Kidney (tissue), 14 donors: ENCODE results near the gene LHFPL6. TPM values are rescaled to one million over a fixed set of nuclear protein-coding genes. Genes with fewer than 3 reads are reported as not detected.

ENCODE experiments used
- DNase-seq, 5 donors: peaks; one replicate each; pipeline ENCODE4 v3.0.0-alpha.2; 2013 to 2020
- FAIRE-seq: peaks from 2 replicates; lab custom pipeline; 2012; peaks lifted over from hg19 to GRCh38; lab: Jason Lieb, UNC
- H3K27ac ChIP-seq, 2 donors: one replicate each; pipeline ENCODE4 v1.7.0; 2013; ENCODE audit warnings: low read depth in 2 of 2, low read length in 2 of 2, inconsistent platforms in 1 of 2
- H3K27me3 ChIP-seq: one replicate; pipeline ENCODE4 v1.7.1; 2013; ENCODE audit warnings: low read length, inconsistent platforms; ENCODE audit not compliant: control insufficient read depth, insufficient read depth
- H3K36me3 ChIP-seq, 3 donors: one replicate each; pipeline versions ENCODE4 v1.7.0 to v1.7.1; 2013; ENCODE audit warnings: low read length in 3 of 3, control low read depth in 1 of 3, inconsistent platforms in 1 of 3; ENCODE audit not compliant: insufficient read depth in 3 of 3, control insufficient read depth in 2 of 3
- H3K4me1 ChIP-seq, 3 donors: one replicate each; pipeline versions ENCODE4 v1.7.0 to v1.7.1; 2013; ENCODE audit warnings: low read length in 3 of 3, inconsistent platforms in 1 of 3, low read depth in 1 of 3; ENCODE audit not compliant: control insufficient read depth in 2 of 3, insufficient read depth in 2 of 3
- H3K4me3 ChIP-seq, 3 donors: one replicate each; pipeline versions ENCODE4 v1.7.0 to v1.8.1; 2013; ENCODE audit warnings: low read length in 3 of 3, control low read depth in 1 of 3, inconsistent platforms in 1 of 3
- H3K9ac ChIP-seq, 3 donors: one replicate each; pipeline versions ENCODE4 v1.7.0 to v1.7.1; 2013; ENCODE audit warnings: low read length in 3 of 3, control low read depth in 1 of 3, inconsistent platforms in 1 of 3
- H3K9me3 ChIP-seq, 3 donors: one replicate each; pipeline versions ENCODE4 v1.7.0 to v1.7.1; 2013; ENCODE audit warnings: low read length in 3 of 3, control low read depth in 1 of 3, inconsistent platforms in 1 of 3; ENCODE audit not compliant: control insufficient read depth in 2 of 3, insufficient read depth in 1 of 3
- intact Hi-C: fragments of 100-400 bp; cut with DNase I; formaldehyde crosslinking; loops from one replicate; pipeline ENCODE4 v1.11.1; 2022
- polyA plus RNA-seq: library from polyadenylated mRNA; stranded (reverse); fragments of 350-450 nt; fragmentation: Illumina TruSeq; extraction: RNeasy Lipid Tissue Mini Kit (QIAGEN cat#74804); gene quantifications from one replicate; pipeline ENCODE4 v1.2.3, GENCODE V29; 2014; ENCODE audit warnings: low read depth, low replicate concordance; ENCODE audit not compliant: insufficient read depth
- total RNA-seq: library from RNA; stranded (reverse); fragmentation: NEBNext Ultra II Directional; extraction: Animal tissue kit (Norgen Biotek cat#: 25700); gene quantifications from one replicate; pipeline ENCODE4 v1.2.1, GENCODE V29; 2021
- TF ChIP-seq, protein P1 (sequence below): IDR thresholded peaks from 3 replicates; pipeline ENCODE4 v1.5.1; 2012; ENCODE audit warnings: mild to moderate bottlenecking, moderate library complexity, borderline replicate concordance; ENCODE audit not compliant: insufficient read depth; ENCODE audit errors: extremely low read depth
- donor health status: control.
- donor health status: control.
- donor health status: control.
- donor health status: control.
- donor health status: control.
- donor health status: DM: yes; HTN: yes; CAD: no.
- donor health status: Normal renal cell carcinoma (clear cell type).

LHFPL6 gene
- total and polyA plus RNA-seq, 2 donors from 2014 or later: 33.0 to 59.2 TPM

GRCh38 chr13:39540929-39541605 is 61.9 kb downstream of the LHFPL6 start:
- TF ChIP-seq, protein P1, sequence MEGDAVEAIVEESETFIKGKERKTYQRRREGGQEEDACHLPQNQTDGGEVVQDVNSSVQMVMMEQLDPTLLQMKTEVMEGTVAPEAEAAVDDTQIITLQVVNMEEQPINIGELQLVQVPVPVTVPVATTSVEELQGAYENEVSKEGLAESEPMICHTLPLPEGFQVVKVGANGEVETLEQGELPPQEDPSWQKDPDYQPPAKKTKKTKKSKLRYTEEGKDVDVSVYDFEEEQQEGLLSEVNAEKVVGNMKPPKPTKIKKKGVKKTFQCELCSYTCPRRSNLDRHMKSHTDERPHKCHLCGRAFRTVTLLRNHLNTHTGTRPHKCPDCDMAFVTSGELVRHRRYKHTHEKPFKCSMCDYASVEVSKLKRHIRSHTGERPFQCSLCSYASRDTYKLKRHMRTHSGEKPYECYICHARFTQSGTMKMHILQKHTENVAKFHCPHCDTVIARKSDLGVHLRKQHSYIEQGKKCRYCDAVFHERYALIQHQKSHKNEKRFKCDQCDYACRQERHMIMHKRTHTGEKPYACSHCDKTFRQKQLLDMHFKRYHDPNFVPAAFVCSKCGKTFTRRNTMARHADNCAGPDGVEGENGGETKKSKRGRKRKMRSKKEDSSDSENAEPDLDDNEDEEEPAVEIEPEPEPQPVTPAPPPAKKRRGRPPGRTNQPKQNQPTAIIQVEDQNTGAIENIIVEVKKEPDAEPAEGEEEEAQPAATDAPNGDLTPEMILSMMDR: no peak
- no peaks in the 10 kb centered on the region for H3K4me1 ChIP-seq
- H3K27ac ChIP-seq: no peak overlapping the region
- H3K9ac ChIP-seq: no peak overlapping the region
- FAIRE-seq (no peak), DNase-seq (no peak)
- intact Hi-C loops: no loop called here
- H3K9me3 ChIP-seq: no peaks in the 10 kb centered on the region
- H3K4me3 ChIP-seq: no peak overlapping the region
- no peaks in the 10 kb centered on the region for H3K27me3 ChIP-seq
- H3K36me3 ChIP-seq: no peaks in the 10 kb centered on the region

- intact Hi-C loops: no loop called here
- no peak overlapping the region for H3K4me3 ChIP-seq
- H3K27me3 ChIP-seq: no peaks in the 10 kb centered on the region
- no peaks in the 10 kb centered on the region for H3K36me3 ChIP-seq
- no peak overlapping the region for H3K9ac ChIP-seq
- H3K4me1 ChIP-seq: no peaks in the 10 kb centered on the region
- DNase-seq (no peak), FAIRE-seq (no peak)
- no peaks in the 10 kb centered on the region for H3K9me3 ChIP-seq
- H3K27ac ChIP-seq: no peak overlapping the region
- TF ChIP-seq, protein P1: no peak
Observed at GRCh38 chr13:39538816-39539790, 63.9 kb downstream of the LHFPL6 start.

- intact Hi-C loops: no loop called here
- H3K27ac ChIP-seq: no peak overlapping the region
- TF ChIP-seq, protein P1: no peak
- H3K36me3 ChIP-seq: no peaks in the 10 kb centered on the region
- FAIRE-seq (no peak), DNase-seq (peak in 1 of 5 donors; percentile 14)
- H3K4me1 ChIP-seq: no peaks in the 10 kb centered on the region
- H3K9me3 ChIP-seq: no peaks in the 10 kb centered on the region
- no peaks in the 10 kb centered on the region for H3K27me3 ChIP-seq
- no peak overlapping the region for H3K9ac ChIP-seq
- no peak overlapping the region for H3K4me3 ChIP-seq
Observed at GRCh38 chr13:39536906-39537305, 66.1 kb downstream of the LHFPL6 start.
